ENCODE measurements around the gene UNC13B. TPM values are rescaled to one million over a fixed set of nuclear protein-coding genes. Genes with fewer than 3 reads are reported as not detected.

UNC13B gene
- total and polyA plus RNA-seq, 2 of the 8 experiments (the other 6 are each of a cell fraction or from before 2014, with no cell fraction given): 23.1 to 51.7 TPM

GRCh38 chr9:35254984-35255857, 93.4 kb downstream of the UNC13B start:
- Histone ChIP-seq H3K4ac (replicated peaks; ENCODE audit: insufficient read length, low read depth, low read length) (no peak overlapping the region), H4K20me1 (replicated peaks in 1 of 2; ENCODE audit: control insufficient read depth in 1 of 2, insufficient read depth in 2 of 2, low read length in 2 of 2) (no peaks in the 10 kb centered on the region), H4K91ac (replicated peaks; ENCODE audit: insufficient read length, low read length) (no peak overlapping the region), H2BK12ac (ENCODE audit: low read depth, low read length) (no peak overlapping the region), H4K5ac (ENCODE audit: insufficient read length, low read depth, low read length) (no peak overlapping the region), H3K4me1 (replicated peaks in 1 of 4; ENCODE audit: control insufficient read depth in 3 of 4, insufficient read depth in 4 of 4, low read length in 3 of 4) (peaks cover 0 to 3% (median 0%) of the 10 kb centered on the region in 4 experiments; a peak in 1 of 7 replicates), H3K23ac (ENCODE audit: insufficient read length) (no peak overlapping the region), H2BK15ac (ENCODE audit: low read length) (no peak overlapping the region), H3K18ac (ENCODE audit: extremely low read depth, low read length) (no peak overlapping the region), H3K23me2 (ENCODE audit: low read depth, low read length) (no peaks in the 10 kb centered on the region), H3K27ac (ENCODE audit: low read depth, low read length) (no peak overlapping the region), H3K9ac (replicated peaks in 1 of 4; ENCODE audit: extremely low read depth in 1 of 4, low read depth in 3 of 4, low read length in 3 of 4) (no peak overlapping the region), H2BK5ac (ENCODE audit: low read depth, low read length) (no peak overlapping the region), H4K8ac (ENCODE audit: extremely low read depth, insufficient read depth, low read length) (no peak overlapping the region), H3K56ac (replicated peaks; ENCODE audit: insufficient read length, low read depth, low read length) (no peak overlapping the region), H2AFZ (ENCODE audit: low read length) (no peak overlapping the region), H2AK5ac (ENCODE audit: low read depth, low read length) (no peak overlapping the region), H3K27me3 (replicated peaks in 1 of 4; ENCODE audit: control insufficient read depth in 3 of 4, extremely low read depth in 1 of 4, insufficient read depth in 3 of 4, low read length in 3 of 4) (no peaks in the 10 kb centered on the region; a peak in 1 of 7 replicates), H3K14ac (ENCODE audit: insufficient read length) (no peak overlapping the region), H3K79me2 (ENCODE audit: control insufficient read depth in 1 of 2, insufficient read depth in 2 of 2, low read length in 2 of 2) (no peaks in the 10 kb centered on the region), H3K79me1 (ENCODE audit: low read depth, low read length) (no peaks in the 10 kb centered on the region), H3K9me3 (ENCODE audit: insufficient read depth in 2 of 2, low read depth in 1 of 2, low read length in 1 of 2) (no peaks in the 10 kb centered on the region), H3K4me3 (ENCODE audit: extremely low read depth in 1 of 4, insufficient read depth in 2 of 4, low read depth in 3 of 4, low read length in 4 of 4) (no peak overlapping the region), H2BK20ac (ENCODE audit: low read length) (no peak overlapping the region), H3K36me3 (ENCODE audit: control insufficient read depth in 2 of 4, insufficient read depth in 4 of 4, low read length in 3 of 4) (no peaks in the 10 kb centered on the region), H2BK120ac (replicated peaks; ENCODE audit: low read depth, low read length) (no peak overlapping the region), H3K4me2 (ENCODE audit: insufficient read depth in 1 of 2, low read depth in 2 of 2, low read length in 2 of 2) (no peak overlapping the region)
- FAIRE-seq (no peak), DNase-seq (ENCODE audit: low read depth in 1 of 2, low spot score in 2 of 2) (no peak)
- CTCF ChIA-PET (ENCODE audit: partially characterized antibody): interaction anchor here (0.6 to 1.3 kb wide), 7 partner anchors 18 to 222 kb away, joined by 3 to 7 read pairs (median 4); no protein-coding TSS in a partner anchor
- POLR2A ChIA-PET (ENCODE audit: partially characterized antibody): no interaction called here
- WGBS, 2 experiments (ENCODE audit: extremely low coverage in 1 of 2, insufficient coverage in 1 of 2, insufficient read length in 1 of 2, insufficient replicate concordance in 2 of 2, low coverage in 1 of 2, low lambda C conversion rate in 2 of 2, missing lambda C conversion rate in 1 of 2): 88% methylated on average over 8 of the region's 8 CpGs; no CpG with 5 or more reads in 1 of the 2 experiments
- no peak for TF ChIP-seq CREB1 (IDR thresholded peaks at IDR 0.05)
- no peak for TF ChIP-seq TCF12 (IDR thresholded peaks at IDR 0.05; ENCODE audit: low read depth, low read length)
- TF ChIP-seq CHD1 (IDR thresholded peaks at IDR 0.05; ENCODE audit: low read depth, low read length): no peak
